Stimulated activated CD8-positive, alpha-beta memory T cell treated with anti-CD3 and anti-CD28 coated beads, Interleukin-7, amount 100 ng/mL, for 4 hours (primary cell): ENCODE results near the gene IKZF5.

ENCODE experiments used
- DNase-seq, 2 donors: peaks; one replicate each; pipeline ENCODE4 v3.0.0-alpha.2; 2020; ENCODE audit warnings: low read depth in 2 of 2

Gene IKZF5

GRCh38 chr10:122980209-122981065, 28.2 kb downstream of the IKZF5 start, which contains the start of gene PSTK:
TSS of gene PSTK (plus strand) at chr10:122980401. CDS start at chr10:122980480, 79 bp downstream.
- peak; percentile 78 to 84 for DNase-seq

GRCh38 chr10:122974543-122975064, 34.0 kb downstream of the IKZF5 start:
- DNase-seq, result no peak

DNA sequence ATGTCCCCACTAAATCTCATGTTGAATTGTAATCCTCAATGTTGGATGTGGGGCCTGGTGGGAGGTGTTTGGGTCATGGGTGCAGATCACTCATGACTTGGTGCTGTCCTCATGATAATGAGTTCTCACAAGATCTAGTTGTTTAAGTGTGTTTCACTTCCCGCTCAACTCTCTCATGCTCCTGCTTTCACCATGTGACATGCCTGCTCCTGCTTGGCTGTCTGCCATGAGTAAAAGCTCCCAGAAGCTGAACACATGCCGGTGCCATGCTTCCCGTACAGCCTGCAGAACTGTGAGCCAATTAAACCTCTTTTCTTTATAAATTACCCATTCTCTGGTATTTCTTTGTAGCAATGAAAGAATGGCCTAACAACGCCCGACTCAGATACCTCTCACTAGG, 34.6 kb downstream of the IKZF5 start:
- no peak for DNase-seq

DNA sequence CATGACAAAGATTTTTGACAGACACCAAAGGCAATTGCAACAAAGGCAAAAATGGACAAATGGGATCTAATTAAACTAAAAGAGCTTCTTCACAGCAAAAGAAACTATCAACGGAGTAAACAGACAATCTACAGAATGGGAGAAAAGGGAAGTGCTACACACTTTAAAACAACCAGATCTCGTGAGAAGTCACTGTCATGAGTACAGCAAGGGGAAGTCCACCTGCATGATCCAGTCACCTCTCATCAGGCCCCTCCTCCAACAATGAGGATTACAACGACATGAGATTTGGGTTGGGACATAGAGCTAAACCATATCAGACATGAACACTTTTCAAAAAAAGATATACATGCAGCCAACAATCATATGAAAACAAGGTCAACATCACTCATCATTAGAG, 39.9 kb downstream of the IKZF5 start:
- DNase-seq, result no peak

GRCh38 chr10:122966879-122967278, 41.7 kb downstream of the IKZF5 start:
- no peak for DNase-seq

GRCh38 chr10:122962405-122962804, 46.2 kb downstream of the IKZF5 start:
- no peak for DNase-seq

- no peak for DNase-seq
These were observed 51.1 kb downstream of the IKZF5 start for GRCh38 chr10:122957474-122957873.

- DNase-seq, result no peak
These were observed 52.7 kb downstream of the IKZF5 start for GRCh38 chr10:122955892-122956291.

- no peak for DNase-seq
These were observed 53.9 kb downstream of the IKZF5 start for GRCh38 chr10:122954731-122955050.

DNA sequence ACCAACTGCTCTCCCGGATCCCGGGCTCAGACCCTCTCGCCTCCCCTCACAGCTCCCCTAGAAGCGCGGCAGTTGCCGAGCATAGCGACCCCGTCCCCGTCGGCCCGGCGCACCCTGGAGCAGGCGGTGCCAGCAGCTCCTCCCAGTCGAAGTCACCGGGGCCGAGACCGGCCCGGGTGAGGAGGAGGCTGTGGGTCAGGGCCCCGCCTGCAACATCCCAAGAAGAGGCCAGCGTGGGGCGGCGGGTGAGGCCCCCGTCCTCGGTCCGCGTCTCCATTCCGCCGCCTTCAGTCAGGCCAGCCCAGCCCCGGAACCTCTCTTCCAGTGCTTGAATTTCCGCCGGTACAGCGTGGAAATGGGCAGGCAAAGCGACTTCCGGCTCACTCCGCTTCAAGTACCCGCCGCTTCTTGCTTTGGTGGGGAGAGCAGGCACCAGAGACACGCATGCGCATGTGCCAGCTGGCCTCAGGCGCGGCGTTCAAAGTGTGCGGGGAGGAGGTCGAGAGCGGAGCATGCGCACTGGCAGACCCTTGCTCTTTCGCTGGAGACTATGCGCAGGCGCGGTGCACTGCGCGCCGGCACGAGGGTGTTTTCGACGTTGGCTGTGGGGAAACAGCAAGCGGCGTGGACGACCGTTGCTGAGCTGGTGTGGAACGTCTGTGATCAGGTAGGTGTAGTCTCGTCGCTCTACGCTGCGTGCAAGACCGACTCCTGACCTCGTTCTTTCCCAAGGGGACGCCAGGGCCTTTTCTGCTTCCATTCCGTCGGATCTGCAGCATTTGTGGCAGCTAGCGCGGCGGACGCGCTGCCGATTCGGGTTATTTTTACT, 54.5 kb downstream of the IKZF5 start, which contains the start of gene C10orf88:
Gene C10orf88 (minus strand): TSS at position 326 of the 829 bp plus-strand sequence. CDS start 49 bp downstream, at position 277.
- peak; percentile 97 to 98 for DNase-seq

DNA sequence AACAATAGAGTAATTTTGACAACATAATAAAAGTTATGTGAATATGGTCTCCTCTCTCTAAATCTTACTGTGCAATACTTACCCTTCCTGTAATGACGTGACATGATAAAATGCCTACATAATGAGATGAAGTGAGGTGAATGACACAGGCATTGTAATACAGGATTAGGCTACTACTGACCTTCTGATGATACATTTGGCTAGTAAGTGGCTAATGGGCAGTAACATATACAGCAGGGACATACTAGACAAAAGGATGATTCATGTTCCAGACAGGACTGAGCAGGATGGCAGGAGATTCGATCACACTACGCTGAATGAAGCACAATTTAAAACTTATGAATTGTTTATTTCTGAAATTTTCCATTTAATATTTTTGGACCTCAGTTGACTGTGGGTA, 59.3 kb downstream of the IKZF5 start:
- DNase-seq, result no peak
